ENCODE measurements around the gene SDR9C7. TPM values are rescaled to one million over a fixed set of nuclear protein-coding genes. Genes with fewer than 3 reads are reported as not detected.

Gene SDR9C7
- total and polyA plus RNA-seq, 2 of the 8 experiments (the other 6 are each of a cell fraction or from before 2014, with no cell fraction given), result 0.11 TPM; not detected in 1

DNA sequence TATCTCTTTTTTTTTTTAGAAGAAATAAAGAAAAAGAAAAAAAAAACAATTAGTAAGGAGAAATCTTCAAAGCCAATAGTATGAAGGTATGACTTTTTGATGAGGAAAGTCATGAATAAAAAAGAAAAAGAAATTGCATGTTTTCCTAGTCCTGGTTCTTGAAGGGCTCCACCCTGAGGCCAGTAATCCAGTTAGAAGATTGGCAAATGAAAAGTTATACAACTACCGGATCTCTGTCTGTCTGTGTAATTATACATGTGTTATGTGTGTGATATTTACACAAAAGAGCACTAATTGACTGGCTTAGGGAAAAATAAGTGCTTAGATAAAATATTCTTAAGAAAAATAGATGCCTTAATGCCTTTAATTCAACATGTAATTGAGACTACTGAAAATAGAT is 28.4 kb downstream of the SDR9C7 start:
- Histone ChIP-seq H3K4ac (replicated peaks; ENCODE audit: insufficient read length, low read depth, low read length) (no peak overlapping the region), H3K27me3 (replicated peaks in 1 of 4; ENCODE audit: control insufficient read depth in 3 of 4, extremely low read depth in 1 of 4, insufficient read depth in 3 of 4, low read length in 3 of 4) (no peaks in the 10 kb centered on the region), H4K91ac (replicated peaks; ENCODE audit: insufficient read length, low read length) (no peak overlapping the region), H3K9me3 (ENCODE audit: insufficient read depth in 2 of 2, low read depth in 1 of 2, low read length in 1 of 2) (peaks cover 61 to 66% of the 10 kb centered on the region in 2 experiments), H2BK5ac (ENCODE audit: low read depth, low read length) (no peak overlapping the region), H4K20me1 (replicated peaks in 1 of 2; ENCODE audit: control insufficient read depth in 1 of 2, insufficient read depth in 2 of 2, low read length in 2 of 2) (no peaks in the 10 kb centered on the region), H2BK15ac (ENCODE audit: low read length) (no peak overlapping the region), H3K4me1 (replicated peaks in 1 of 4; ENCODE audit: control insufficient read depth in 3 of 4, insufficient read depth in 4 of 4, low read length in 3 of 4) (no peaks in the 10 kb centered on the region), H3K9ac (replicated peaks in 1 of 4; ENCODE audit: extremely low read depth in 1 of 4, low read depth in 3 of 4, low read length in 3 of 4) (no peak overlapping the region), H3K23ac (ENCODE audit: insufficient read length) (no peak overlapping the region), H3K56ac (replicated peaks; ENCODE audit: insufficient read length, low read depth, low read length) (no peak overlapping the region), H3K36me3 (ENCODE audit: control insufficient read depth in 2 of 4, insufficient read depth in 4 of 4, low read length in 3 of 4) (peaks cover 0 to 3% (median 0%) of the 10 kb centered on the region in 4 experiments; a peak in 1 of 8 replicates), H2AFZ (ENCODE audit: low read length) (no peak overlapping the region), H2BK120ac (replicated peaks; ENCODE audit: low read depth, low read length) (no peak overlapping the region), H4K8ac (ENCODE audit: extremely low read depth, insufficient read depth, low read length) (no peak overlapping the region), H3K18ac (ENCODE audit: extremely low read depth, low read length) (no peak overlapping the region), H3K79me2 (ENCODE audit: control insufficient read depth in 1 of 2, insufficient read depth in 2 of 2, low read length in 2 of 2) (no peaks in the 10 kb centered on the region), H2AK5ac (ENCODE audit: low read depth, low read length) (no peak overlapping the region), H3K4me3 (ENCODE audit: extremely low read depth in 1 of 4, insufficient read depth in 2 of 4, low read depth in 3 of 4, low read length in 4 of 4) (no peak overlapping the region), H2BK12ac (ENCODE audit: low read depth, low read length) (no peak overlapping the region), H2BK20ac (ENCODE audit: low read length) (no peak overlapping the region), H3K4me2 (ENCODE audit: insufficient read depth in 1 of 2, low read depth in 2 of 2, low read length in 2 of 2) (no peak overlapping the region), H3K14ac (ENCODE audit: insufficient read length) (no peak overlapping the region), H3K27ac (ENCODE audit: low read depth, low read length) (no peak overlapping the region), H3K23me2 (ENCODE audit: low read depth, low read length) (no peaks in the 10 kb centered on the region), H3K79me1 (ENCODE audit: low read depth, low read length) (no peaks in the 10 kb centered on the region), H4K5ac (ENCODE audit: insufficient read length, low read depth, low read length) (no peak overlapping the region)
- ChIA-PET POLR2A (ENCODE audit: partially characterized antibody) (no interaction called here), CTCF (ENCODE audit: partially characterized antibody) (no interaction called here)
- TF ChIP-seq EZH2 (IDR thresholded peaks at IDR 0.05; ENCODE audit: low read depth, low read length, severe bottlenecking) (no peak), TCF12 (IDR thresholded peaks at IDR 0.05; ENCODE audit: low read depth, low read length) (no peak), GTF2F1 (IDR thresholded peaks at IDR 0.05; ENCODE audit: borderline replicate concordance, low read depth, low read length) (no peak), TAF1 (IDR thresholded peaks at IDR 0.05; ENCODE audit: low read depth, low read length) (no peak), SP1 (IDR thresholded peaks at IDR 0.05; ENCODE audit: low read depth, low read length) (no peak), CBX5 (IDR thresholded peaks at IDR 0.05; ENCODE audit: low read depth, low read length) (no peak), HDAC6 (IDR thresholded peaks at IDR 0.05; ENCODE audit: low read depth, low read length) (no peak), POLR2AphosphoS5 (IDR thresholded peaks at IDR 0.05; ENCODE audit: low read depth, low read length) (no peak), CHD2 (IDR thresholded peaks at IDR 0.05; ENCODE audit: low read length) (no peak)
- TF ChIP-seq, protein P1, sequence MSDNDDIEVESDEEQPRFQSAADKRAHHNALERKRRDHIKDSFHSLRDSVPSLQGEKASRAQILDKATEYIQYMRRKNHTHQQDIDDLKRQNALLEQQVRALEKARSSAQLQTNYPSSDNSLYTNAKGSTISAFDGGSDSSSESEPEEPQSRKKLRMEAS (IDR thresholded peaks at IDR 0.05), result no peak
- TF ChIP-seq, protein P2, sequence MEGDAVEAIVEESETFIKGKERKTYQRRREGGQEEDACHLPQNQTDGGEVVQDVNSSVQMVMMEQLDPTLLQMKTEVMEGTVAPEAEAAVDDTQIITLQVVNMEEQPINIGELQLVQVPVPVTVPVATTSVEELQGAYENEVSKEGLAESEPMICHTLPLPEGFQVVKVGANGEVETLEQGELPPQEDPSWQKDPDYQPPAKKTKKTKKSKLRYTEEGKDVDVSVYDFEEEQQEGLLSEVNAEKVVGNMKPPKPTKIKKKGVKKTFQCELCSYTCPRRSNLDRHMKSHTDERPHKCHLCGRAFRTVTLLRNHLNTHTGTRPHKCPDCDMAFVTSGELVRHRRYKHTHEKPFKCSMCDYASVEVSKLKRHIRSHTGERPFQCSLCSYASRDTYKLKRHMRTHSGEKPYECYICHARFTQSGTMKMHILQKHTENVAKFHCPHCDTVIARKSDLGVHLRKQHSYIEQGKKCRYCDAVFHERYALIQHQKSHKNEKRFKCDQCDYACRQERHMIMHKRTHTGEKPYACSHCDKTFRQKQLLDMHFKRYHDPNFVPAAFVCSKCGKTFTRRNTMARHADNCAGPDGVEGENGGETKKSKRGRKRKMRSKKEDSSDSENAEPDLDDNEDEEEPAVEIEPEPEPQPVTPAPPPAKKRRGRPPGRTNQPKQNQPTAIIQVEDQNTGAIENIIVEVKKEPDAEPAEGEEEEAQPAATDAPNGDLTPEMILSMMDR (IDR thresholded peaks at IDR 0.05; ENCODE audit: control extremely low read depth in 1 of 3, insufficient read depth in 1 of 3, low read depth in 1 of 3, low read length in 3 of 3), result no peak
- no peak for FAIRE-seq
- WGBS, 2 experiments (ENCODE audit: extremely low coverage in 1 of 2, insufficient coverage in 1 of 2, insufficient read length in 1 of 2, insufficient replicate concordance in 2 of 2, low coverage in 1 of 2, low lambda C conversion rate in 2 of 2, missing lambda C conversion rate in 1 of 2), result 85% methylated on average over 1 of the region's 1 CpG; no CpG with 5 or more reads in 1 of the 2 experiments
- DNase-seq (ENCODE audit: low read depth in 1 of 2, low spot score in 2 of 2), result no peak

Measured in H1 (cell line).